Kidney glomerular epithelial cell (primary cell): ENCODE results near the gene SCYL1.

Source experiments
- DNase-seq: peaks from one replicate; lab custom pipeline; 2025; lab: John Stamatoyannopoulos, UW

The SCYL1 gene

GRCh38 chr11:65585396-65586246, 60.7 kb downstream of the SCYL1 start:
- no peak for DNase-seq

GRCh38 chr11:65586247-65586630, 61.4 kb downstream of the SCYL1 start:
- DNase-seq = no peak

GRCh38 chr11:65586676-65587075, 61.8 kb downstream of the SCYL1 start:
- DNase-seq = no peak
